Measurements from ENCODE around the gene SERPIND1. TPM values are rescaled to one million over a fixed set of nuclear protein-coding genes. Genes with fewer than 3 reads are reported as not detected.
"Not testable (repeated sequence)": the region's sequence is repeated elsewhere in the genome, so short reads cannot be mapped to it uniquely, and the experiment has no call there.

The SERPIND1 gene
- total RNA-seq, result not detected
- long read RNA-seq, result 0 reads

GRCh38 chr22:20773793-20774212 lies at the start of gene SERPIND1:
SERPIND1 (plus strand) TSS chr22:20774113; CDS start chr22:20779313, 5,200 bp downstream.
- no peak for ATAC-seq
- intact Hi-C loops (cut with micrococcal nuclease), result no loop called here
- DNase-seq, result no peak

- DNase-seq (no peak), ATAC-seq (no peak)
- intact Hi-C loops (cut with micrococcal nuclease), result no loop called here
These were observed 49.0 kb upstream of the SERPIND1 start for GRCh38 chr22:20724676-20725454.

GRCh38 chr22:20725987-20726558 lies 47.8 kb upstream of the SERPIND1 start:
- DNase-seq, result no peak
- ATAC-seq, result no peak
- intact Hi-C loops (cut with micrococcal nuclease), result no loop called here

GRCh38 chr22:20727118-20728015 lies 46.5 kb upstream of the SERPIND1 start:
- intact Hi-C loops (cut with micrococcal nuclease), result no loop called here
- DNase-seq, result no peak
- ATAC-seq, result no peak

GRCh38 chr22:20728523-20729190 lies 45.3 kb upstream of the SERPIND1 start:
- ATAC-seq, result no peak
- intact Hi-C loops (cut with micrococcal nuclease), result no loop called here
- DNase-seq, result no peak

GRCh38 chr22:20729194-20729593 lies 44.7 kb upstream of the SERPIND1 start:
- DNase-seq, result peak; percentile 38
- ATAC-seq, result peak; percentile 39
- intact Hi-C loops (cut with micrococcal nuclease), result no loop called here

- intact Hi-C loops (cut with micrococcal nuclease); DNase-seq; ATAC-seq: not testable (repeated sequence)
These were observed 41.5 kb upstream of the SERPIND1 start for GRCh38 chr22:20732431-20732830.

- peak; percentile 62 for ATAC-seq
- intact Hi-C loops (cut with micrococcal nuclease); DNase-seq: not testable (repeated sequence)
These were observed 38.4 kb upstream of the SERPIND1 start for GRCh38 chr22:20735356-20736162.

- DNase-seq; ATAC-seq; intact Hi-C loops (cut with micrococcal nuclease): not testable (repeated sequence)
These were observed 37.0 kb upstream of the SERPIND1 start for GRCh38 chr22:20736891-20737290.

GRCh38 chr22:20738394-20739089 lies 35.4 kb upstream of the SERPIND1 start:
- DNase-seq (no peak), ATAC-seq (no peak)
- intact Hi-C loops (cut with micrococcal nuclease), result no loop called here

- DNase-seq, result no peak
- intact Hi-C loops (cut with micrococcal nuclease), result no loop called here
- ATAC-seq, result no peak
These were observed 33.5 kb upstream of the SERPIND1 start for GRCh38 chr22:20740222-20740951.

GRCh38 chr22:20741008-20741633 lies 32.8 kb upstream of the SERPIND1 start:
- intact Hi-C loops (cut with micrococcal nuclease), result no loop called here
- DNase-seq, result no peak
- no peak for ATAC-seq

- intact Hi-C loops (cut with micrococcal nuclease), result no loop called here
- ATAC-seq (no peak), DNase-seq (no peak)
These were observed 32.0 kb upstream of the SERPIND1 start for GRCh38 chr22:20741634-20742581.

- intact Hi-C loops (cut with micrococcal nuclease), result no loop called here
- no peak for ATAC-seq
- DNase-seq, result no peak
These were observed 31.1 kb upstream of the SERPIND1 start for GRCh38 chr22:20742764-20743163.

GRCh38 chr22:20744456-20744855 lies 29.5 kb upstream of the SERPIND1 start:
- ATAC-seq (no peak), DNase-seq (no peak)
- intact Hi-C loops (cut with micrococcal nuclease), result no loop called here

- ATAC-seq (no peak), DNase-seq (no peak)
- intact Hi-C loops (cut with micrococcal nuclease), result no loop called here
These were observed 28.8 kb upstream of the SERPIND1 start for GRCh38 chr22:20745119-20745518.

Measured in left ventricle myocardium superior (tissue), 1 donor.